ENCODE results near the gene HIBCH.
"Not testable (repeated sequence)": the region's sequence is repeated elsewhere in the genome, so short reads cannot be mapped to it uniquely, and the experiment has no call there.

HIBCH gene

DNA sequence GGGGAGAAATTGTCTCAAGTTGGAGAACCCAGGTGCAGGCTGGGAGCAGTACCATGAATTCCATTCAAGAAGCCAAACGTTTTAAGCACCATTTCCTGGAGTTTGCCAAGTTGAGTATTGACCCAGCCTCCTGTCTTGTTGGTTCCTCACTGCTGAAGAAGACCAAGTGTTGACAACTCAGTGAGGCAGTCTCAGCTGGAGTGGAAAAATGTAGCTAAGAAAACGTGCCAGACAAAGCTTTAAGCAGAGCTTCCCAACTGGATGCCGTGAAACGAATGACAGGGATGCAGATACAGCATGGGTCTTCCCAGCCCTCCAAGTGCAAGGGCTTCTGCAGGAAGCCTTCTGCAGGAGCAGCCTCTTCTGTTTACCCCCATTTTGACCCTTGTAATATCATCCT is 23.0 kb upstream of the HIBCH start:
- no peak for DNase-seq (ENCODE audit: low spot score)

DNA sequence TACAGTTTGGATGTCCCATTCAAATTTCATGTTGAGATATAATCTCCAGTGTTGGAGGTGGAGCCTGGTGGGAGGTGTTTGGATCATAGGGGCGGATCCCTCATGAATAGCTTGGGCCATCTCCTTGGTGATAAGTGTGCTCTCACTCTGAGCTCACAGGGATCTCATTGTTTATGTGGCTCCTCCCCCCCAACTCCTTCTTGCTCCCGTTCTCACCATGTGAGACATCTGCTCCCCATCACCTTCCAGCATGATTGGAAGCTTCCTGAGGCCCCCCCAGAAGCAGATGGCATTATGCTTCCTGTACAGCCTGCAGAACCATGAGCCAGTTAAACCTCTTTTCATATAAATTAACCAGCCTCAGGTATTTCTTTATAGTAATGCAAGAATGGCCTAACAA is 20.7 kb upstream of the HIBCH start:
- no peak for DNase-seq (ENCODE audit: low spot score)

DNA sequence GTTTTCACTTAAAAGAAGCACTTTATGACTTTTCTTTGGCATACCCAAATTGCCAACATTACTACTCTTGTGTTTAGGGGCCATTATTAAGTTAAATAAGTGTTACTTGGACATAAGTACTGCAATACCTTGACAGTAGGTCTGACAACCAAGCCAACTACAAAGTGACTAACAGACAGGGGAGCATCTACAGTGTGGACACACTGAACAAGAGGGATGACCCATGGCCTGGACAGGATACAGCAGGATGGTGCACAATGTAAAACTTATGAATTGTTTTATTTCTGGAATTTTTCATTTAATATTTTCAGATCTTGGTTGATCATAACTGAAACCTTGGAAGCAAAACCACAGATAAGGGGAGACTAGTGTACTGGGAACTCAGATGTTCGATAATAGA is 19.8 kb upstream of the HIBCH start:
- DNase-seq (ENCODE audit: low spot score), result no peak

- no peak for DNase-seq (ENCODE audit: low spot score)
Observed at GRCh38 chr2:190338453-190338852, 18.8 kb upstream of the HIBCH start.

GRCh38 chr2:190336420-190336819 is 16.8 kb upstream of the HIBCH start:
- DNase-seq (ENCODE audit: low spot score), result no peak

DNA sequence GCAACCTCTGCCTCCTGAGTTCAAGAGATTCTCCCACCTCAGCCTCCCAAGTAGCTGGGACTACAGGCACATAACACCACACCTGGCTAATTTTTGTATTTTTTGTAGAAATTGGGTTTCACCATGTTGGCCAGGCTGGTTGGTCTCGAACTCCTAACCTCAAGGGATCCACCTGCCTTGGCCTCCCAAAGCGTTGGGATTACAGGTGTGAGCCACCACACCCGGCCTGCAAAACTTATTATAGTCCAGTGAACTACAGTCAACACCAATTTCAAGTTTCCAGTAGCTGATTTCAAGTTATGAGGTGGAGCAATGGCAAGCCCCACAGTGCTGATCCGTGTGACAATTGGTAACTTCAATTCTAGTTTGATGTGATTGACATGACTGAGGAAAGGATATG is 16.0 kb upstream of the HIBCH start:
- not testable (repeated sequence) for DNase-seq (ENCODE audit: low spot score)

- no peak for DNase-seq (ENCODE audit: low spot score)
Observed at GRCh38 chr2:190335225-190335559, 15.6 kb upstream of the HIBCH start.

DNA sequence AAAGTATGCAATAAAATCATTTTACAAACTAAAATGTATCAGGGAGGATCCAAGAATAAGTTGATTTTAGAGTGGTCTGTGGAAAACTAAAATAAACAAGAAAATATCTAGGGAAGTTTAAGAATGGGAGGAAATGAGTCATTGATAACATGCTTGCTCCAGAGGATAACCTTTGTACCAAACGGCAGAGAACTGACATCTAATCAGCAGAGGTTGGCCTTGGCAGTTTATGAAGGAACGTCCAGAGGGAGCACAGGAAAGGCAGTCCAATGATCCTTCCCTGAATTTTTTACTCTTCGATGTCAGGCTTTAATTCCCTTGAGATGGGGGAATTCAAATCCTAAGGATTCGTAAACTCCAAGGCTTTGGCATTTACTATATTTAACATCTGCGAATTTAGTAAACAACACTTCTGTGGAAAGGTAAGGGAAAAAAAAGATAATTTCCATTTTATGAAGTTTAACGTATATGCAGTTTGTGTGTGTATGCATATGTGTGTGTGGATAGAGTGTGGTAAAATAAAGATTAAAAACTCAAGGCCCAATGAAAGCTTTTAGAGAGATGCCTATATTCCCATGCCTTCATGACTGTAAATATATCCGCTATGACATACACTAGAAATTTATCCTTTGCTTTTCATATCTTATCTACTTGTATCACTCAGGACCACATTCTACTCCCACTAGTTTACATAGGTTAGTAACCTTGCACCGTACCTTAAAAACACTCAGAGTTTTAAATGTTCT is 15.0 kb upstream of the HIBCH start:
- no peak for DNase-seq (ENCODE audit: low spot score)

- DNase-seq (ENCODE audit: low spot score), result no peak
Observed at GRCh38 chr2:190333928-190334327, 14.3 kb upstream of the HIBCH start.

DNA sequence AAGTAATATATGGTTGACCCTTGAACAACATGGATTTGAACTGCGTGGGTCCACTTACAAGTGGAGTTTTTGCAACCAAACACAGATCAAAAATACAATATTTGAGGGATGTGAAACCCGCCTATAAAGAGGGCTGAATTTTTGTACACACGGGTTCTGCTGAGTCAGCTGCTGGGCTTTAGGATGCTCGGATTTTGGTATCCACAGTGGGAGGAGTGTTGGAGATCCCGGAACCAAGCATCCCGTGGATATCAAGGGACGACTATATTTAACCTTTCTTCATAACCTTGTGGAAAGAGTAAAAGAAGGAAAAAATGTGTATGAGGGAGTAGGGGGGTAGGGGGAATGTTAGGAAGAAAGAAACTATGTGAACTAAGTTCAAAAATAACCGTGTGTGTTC is 13.8 kb upstream of the HIBCH start:
- DNase-seq (ENCODE audit: low spot score), result no peak

GRCh38 chr2:190328573-190329147 is 9.0 kb upstream of the HIBCH start:
- no peak for DNase-seq (ENCODE audit: low spot score)

GRCh38 chr2:190327867-190328572 is 8.4 kb upstream of the HIBCH start:
- no peak for DNase-seq (ENCODE audit: low spot score)

- no peak for DNase-seq (ENCODE audit: low spot score)
Observed at GRCh38 chr2:190325588-190325987, 6.0 kb upstream of the HIBCH start.

DNA sequence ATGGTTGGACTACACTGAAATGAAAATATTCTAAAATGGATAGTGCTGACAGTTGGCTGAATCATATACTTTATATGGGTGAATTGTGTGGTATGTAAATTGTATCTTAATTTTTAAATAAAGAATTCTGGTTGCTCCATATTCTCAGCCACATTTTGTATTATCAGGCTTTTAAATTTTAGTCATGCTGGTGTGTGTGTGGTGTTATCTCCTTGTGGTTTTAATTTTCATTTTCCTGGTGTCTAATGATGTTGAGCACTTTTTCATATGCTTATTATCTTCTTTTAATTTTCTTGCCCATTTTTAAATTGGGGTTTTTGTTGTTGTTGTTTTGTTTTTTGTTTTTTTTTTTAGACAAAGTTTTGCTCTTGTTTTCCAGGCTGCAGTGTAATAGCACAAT is 3.8 kb upstream of the HIBCH start:
- no peak for DNase-seq (ENCODE audit: low spot score)

DNA sequence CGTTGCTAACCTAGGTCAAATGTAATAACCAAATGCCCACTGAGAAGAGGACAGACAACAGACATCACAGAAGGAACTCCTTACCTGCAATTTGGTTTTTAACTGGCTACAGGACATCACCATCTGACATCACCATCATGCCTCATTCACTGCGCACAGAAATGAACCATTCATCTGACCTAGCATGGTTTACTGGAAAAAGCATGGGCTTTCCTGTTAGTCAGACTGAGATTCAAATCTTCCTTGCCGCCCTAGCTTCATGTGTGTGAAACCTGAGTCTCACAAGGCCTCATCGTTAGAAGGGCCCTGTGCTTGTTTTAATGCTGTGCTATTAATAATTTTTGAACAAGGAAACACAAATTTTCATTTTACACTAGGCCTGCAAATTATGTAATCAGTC is 1.1 kb upstream of the HIBCH start:
- DNase-seq (ENCODE audit: low spot score), result peak; percentile 37

GRCh38 chr2:190318931-190319554 is 583 bp downstream of the HIBCH start:
- peak; percentile 22 for DNase-seq (ENCODE audit: low spot score)

GRCh38 chr2:190318514-190318913 is 1.1 kb downstream of the HIBCH start:
- DNase-seq (ENCODE audit: low spot score), result no peak

- no peak for DNase-seq (ENCODE audit: low spot score)
Observed at GRCh38 chr2:190315273-190315672, 4.4 kb downstream of the HIBCH start.

DNA sequence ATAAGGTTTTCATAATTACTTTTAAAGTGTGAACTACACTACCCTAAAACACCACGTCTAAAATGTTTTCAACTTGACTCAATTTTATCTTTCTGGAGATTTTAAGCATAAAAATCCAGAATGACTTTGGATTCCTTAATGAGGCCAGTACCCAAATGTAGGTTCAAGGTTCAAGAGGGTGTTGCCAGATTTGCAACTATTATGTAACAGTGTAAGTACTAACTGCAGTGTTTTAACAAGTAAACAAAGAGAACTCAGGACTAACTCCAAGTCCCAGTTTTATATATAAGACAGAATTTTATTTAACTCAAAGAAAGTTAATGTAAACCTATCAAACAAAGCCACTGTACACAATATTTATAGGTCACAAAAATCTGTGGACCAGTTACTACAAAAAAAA is 5.7 kb downstream of the HIBCH start:
- DNase-seq (ENCODE audit: low spot score), result no peak

DNA sequence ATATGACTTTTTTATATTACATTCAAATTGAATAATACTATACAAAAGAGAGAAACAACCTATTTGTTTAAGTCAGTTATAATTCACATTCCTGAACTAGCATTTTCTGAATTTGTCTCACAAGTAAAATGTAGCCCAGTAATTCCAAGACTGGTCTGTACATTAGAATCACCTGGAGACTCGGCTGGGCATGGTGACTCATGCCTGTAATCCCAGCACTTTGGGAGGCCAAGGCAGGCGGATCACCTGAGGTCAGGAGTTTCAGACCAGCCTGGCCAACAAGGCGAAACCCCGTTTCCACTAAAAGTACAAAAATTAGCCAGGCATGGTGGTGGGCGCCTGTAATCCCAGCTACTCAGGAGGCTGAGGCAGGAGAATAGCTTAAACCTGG is 7.0 kb downstream of the HIBCH start:
- DNase-seq (ENCODE audit: low spot score), result not testable (repeated sequence)

DNA sequence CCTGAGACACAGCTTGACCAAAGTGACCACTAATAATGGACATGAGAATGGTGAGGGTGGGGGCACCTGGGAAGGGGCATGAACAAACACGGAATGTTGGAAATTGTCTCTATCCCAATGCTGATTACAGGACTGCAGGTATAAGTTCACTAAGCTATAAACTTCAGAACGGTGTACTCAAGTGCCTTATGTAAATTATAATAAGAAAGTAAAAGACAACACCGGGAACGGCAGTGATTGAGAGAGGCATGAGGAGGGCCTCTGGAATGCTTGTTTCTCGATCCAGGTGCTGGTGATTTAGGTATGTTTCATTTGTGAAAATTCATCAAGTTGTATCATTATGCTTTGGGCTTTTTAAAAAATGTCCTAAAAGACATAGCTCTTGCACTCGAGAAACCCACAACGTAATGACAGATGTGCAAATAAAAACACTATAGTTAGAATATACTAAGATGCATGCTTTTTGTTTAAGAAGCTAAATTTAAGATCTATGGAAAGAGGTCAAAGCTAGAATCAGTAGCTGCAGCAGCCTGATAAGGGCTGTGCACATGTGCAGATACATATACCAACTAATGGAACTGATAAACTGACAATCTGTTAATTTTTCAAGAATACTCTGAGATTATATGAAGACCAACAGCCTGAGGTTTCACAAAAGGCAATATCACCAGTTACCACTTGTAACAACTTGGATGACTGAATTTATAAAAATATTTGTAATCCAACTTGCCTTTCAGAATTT is 7.6 kb downstream of the HIBCH start:
- no peak for DNase-seq (ENCODE audit: low spot score)

DNA sequence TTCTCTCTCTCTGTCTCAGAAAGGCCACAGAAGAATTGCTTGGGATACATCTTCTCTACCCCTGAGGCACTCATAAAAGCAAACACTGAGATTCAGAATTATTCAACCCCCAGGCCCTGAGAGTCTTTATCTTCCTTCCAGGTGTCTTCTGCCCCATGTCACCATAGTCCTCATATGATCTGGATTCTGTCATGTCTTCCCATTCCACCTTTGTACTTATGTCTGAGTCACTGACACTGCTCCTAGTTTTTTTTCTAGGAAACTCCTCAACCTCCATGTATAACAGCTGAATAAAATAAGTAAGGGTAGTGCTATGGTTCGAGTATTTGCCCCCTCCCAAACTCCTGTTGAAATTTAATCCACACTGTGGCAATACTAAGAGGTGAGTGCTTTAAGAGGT is 11.6 kb downstream of the HIBCH start:
- DNase-seq (ENCODE audit: low spot score), result no peak
